Naive thymus-derived CD8-positive, alpha-beta T cell (primary cell): ENCODE measurements around the gene SLC35F6. TPM values are rescaled to one million over a fixed set of nuclear protein-coding genes. Genes with fewer than 3 reads are reported as not detected.
A peak's percentile ranks its signal among the peaks of the same experiment; 100 is the strongest.

Source experiments
- ATAC-seq, 2 donors: fragments of 150-1000 bp; cut with Tn5 transposase in 1 of 2; sonication (Bioruptor Pico), chemical (Tn5 transposase) in 1 of 2; 1 replicate in 1 of 2; 2 replicates in 1 of 2; pipeline ENCODE4 v1.10.0; 2021; ENCODE audit warnings: mild to moderate bottlenecking in 2 of 2, moderate library complexity in 2 of 2
- POLR2A ChIA-PET: fragments of 350-600 bp; sonication (Branson Sonifier 250); formaldehyde crosslinking; loops from one replicate; lab custom pipeline; 2021; ENCODE audit warnings: antibody characterized with exemption; lab: Charles Lee
- DNase-seq, 10 donors: peaks; one replicate each; pipeline versions ENCODE4 v3.0.0 to v3.0.0-alpha.2; 2020 to 2022
- H3K27ac Mint-ChIP-seq, 10 donors: one replicate each; pipeline ENCODE4 v1.8.0; 2020 to 2022; ENCODE audit warnings: mild to moderate bottlenecking in 10 of 10, mixed read lengths in 10 of 10, moderate library complexity in 4 of 10, inconsistent platforms in 1 of 10
- H3K27me3 Mint-ChIP-seq, 5 donors: one replicate each; pipeline ENCODE4 v1.8.0; 2021 to 2022; ENCODE audit warnings: mixed read lengths in 5 of 5
- H3K36me3 Mint-ChIP-seq, 3 donors: one replicate each; pipeline ENCODE4 v1.8.0; 2020 to 2022; ENCODE audit warnings: mixed read lengths in 3 of 3, mild to moderate bottlenecking in 2 of 3, inconsistent platforms in 1 of 3
- H3K4me1 Mint-ChIP-seq, 4 donors: one replicate each; pipeline ENCODE4 v1.8.0; 2021 to 2022; ENCODE audit warnings: mixed read lengths in 4 of 4
- H3K4me3 Mint-ChIP-seq, 10 donors: one replicate each; pipeline ENCODE4 v1.8.0; 2020 to 2022; ENCODE audit warnings: mild to moderate bottlenecking in 10 of 10, mixed read lengths in 10 of 10, moderate library complexity in 6 of 10, inconsistent platforms in 1 of 10
- H3K9me3 Mint-ChIP-seq, 9 donors: one replicate each; pipeline ENCODE4 v1.8.0; 2020 to 2022; ENCODE audit warnings: mixed read lengths in 9 of 9, mild to moderate bottlenecking in 3 of 9, inconsistent platforms in 1 of 9, moderate library complexity in 1 of 9
- polyA plus RNA-seq, 3 donors: library from polyadenylated mRNA; unstranded; fragments of 300-500 nt; fragmentation: Illumina TruSeq; gene quantifications; one replicate each; pipeline ENCODE4 v1.2.3, GENCODE V29; 2021
- total RNA-seq, 8 experiments: library from RNA in 2 of 8; stranded (reverse) in 2 of 8; gene quantifications; one replicate each; pipeline ENCODE4 v1.2.3 and lab custom pipeline; 2021 to 2026

SLC35F6 gene
- total and polyA plus RNA-seq, 5 experiments from 2014 or later = 3.7 to 18.0 (median 6.4) TPM

DNA sequence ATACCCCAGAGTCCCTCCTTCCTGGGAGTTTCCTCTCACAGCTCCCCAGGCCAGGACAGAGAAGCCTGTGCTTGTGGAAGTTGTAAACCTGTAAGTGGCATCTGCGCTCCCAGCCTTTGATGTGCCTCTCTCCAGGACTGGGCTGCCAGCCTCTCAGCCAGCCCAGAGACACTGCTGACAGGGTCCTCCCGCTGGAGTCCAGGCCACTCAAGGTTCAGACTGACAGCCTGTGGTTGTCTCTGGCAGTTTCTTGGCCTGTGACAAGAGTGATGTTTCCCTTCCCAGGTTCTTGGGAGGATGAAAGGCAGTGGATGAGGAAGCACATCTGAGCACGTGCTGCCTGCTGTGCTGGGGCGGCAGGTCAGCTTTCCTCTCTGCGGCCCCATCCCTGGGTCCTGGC is 3.0 kb downstream of the SLC35F6 start:
- DNase-seq (no peak), ATAC-seq (no peak)
- Mint-ChIP-seq H3K27ac (peak overlapping the region in 9 of 10 donors; percentile 18 to 92 (median 73)), H3K9me3 (peaks cover 0 to 1% (median 0%) of the 10 kb centered on the region in 9 donors), H3K27me3 (no peaks in the 10 kb centered on the region), H3K36me3 (peaks cover 0 to 3% (median 0%) of the 10 kb centered on the region in 3 donors), H3K4me3 (peak overlapping the region in 5 of 10 donors; percentile 3 to 62 (median 34)), H3K4me1 (peaks cover 26 to 80% (median 65%) of the 10 kb centered on the region in 4 donors)
- POLR2A ChIA-PET = no interaction called here

- no peak for ATAC-seq
- Mint-ChIP-seq H3K4me1 (peaks cover 31 to 88% (median 73%) of the 10 kb centered on the region in 4 donors), H3K9me3 (peaks cover 0 to 1% (median 0%) of the 10 kb centered on the region in 9 donors), H3K27ac (peak overlapping the region in 4 of 10 donors; percentile 14 to 24 (median 20)), H3K27me3 (no peaks in the 10 kb centered on the region), H3K36me3 (peaks cover 0 to 5% (median 0%) of the 10 kb centered on the region in 3 donors), H3K4me3 (no peak overlapping the region)
- POLR2A ChIA-PET = no interaction called here
- no peak for DNase-seq
Measured at GRCh38 chr2:26767894-26768487, 3.9 kb downstream of the SLC35F6 start.

- peaks cover 0 to 5% (median 0%) of the 10 kb centered on the region in 3 donors for H3K36me3 Mint-ChIP-seq
- H3K27ac Mint-ChIP-seq = peak overlapping the region in 7 of 10 donors; percentile 3 to 86 (median 63)
- DNase-seq = no peak
- no peaks in the 10 kb centered on the region for H3K27me3 Mint-ChIP-seq
- POLR2A ChIA-PET = interaction anchor here (1.0 kb wide), 1 partner anchor 17 kb away, joined by 4 read pairs; the partner anchor contains the start of gene CENPA
- H3K9me3 Mint-ChIP-seq = peaks cover 0 to 1% (median 0%) of the 10 kb centered on the region in 9 donors
- peaks cover 31 to 83% (median 71%) of the 10 kb centered on the region in 4 donors for H3K4me1 Mint-ChIP-seq
- peak overlapping the region in 2 of 10 donors; percentile 15 to 23 for H3K4me3 Mint-ChIP-seq
- ATAC-seq = no peak
Measured at GRCh38 chr2:26768759-26769088, 4.6 kb downstream of the SLC35F6 start.

- H3K27me3 Mint-ChIP-seq = no peaks in the 10 kb centered on the region
- peak overlapping the region in 3 of 10 donors; percentile 15 to 30 (median 24) for H3K4me3 Mint-ChIP-seq
- peaks cover 30 to 84% (median 71%) of the 10 kb centered on the region in 4 donors for H3K4me1 Mint-ChIP-seq
- POLR2A ChIA-PET = interaction anchor here (1.0 kb wide), 1 partner anchor 16 kb away, joined by 4 read pairs; the partner anchor contains the start of gene CENPA
- H3K27ac Mint-ChIP-seq = peak overlapping the region in 9 of 10 donors; percentile 3 to 66 (median 53)
- peaks cover 0 to 9% (median 0%) of the 10 kb centered on the region in 3 donors for H3K36me3 Mint-ChIP-seq
- DNase-seq (no peak), ATAC-seq (no peak)
- peaks cover 0 to 1% (median 0%) of the 10 kb centered on the region in 9 donors for H3K9me3 Mint-ChIP-seq
Measured at GRCh38 chr2:26769089-26769761, 5.1 kb downstream of the SLC35F6 start.

GRCh38 chr2:26770986-26771586 is 7.0 kb downstream of the SLC35F6 start:
- Mint-ChIP-seq H3K27me3 (no peaks in the 10 kb centered on the region), H3K9me3 (no peaks in the 10 kb centered on the region), H3K4me3 (peak overlapping the region in 1 of 10 donors; percentile 20), H3K36me3 (peaks cover 0 to 22% (median 2%) of the 10 kb centered on the region in 3 donors), H3K27ac (peak overlapping the region; percentile 53 to 95 (median 90)), H3K4me1 (peaks cover 24 to 71% (median 54%) of the 10 kb centered on the region in 4 donors)
- peak in 3 of 10 donors; percentile 17 to 32 (median 27) for DNase-seq
- POLR2A ChIA-PET = no interaction called here
- ATAC-seq = peak in 1 of 2 donors; percentile 34

- POLR2A ChIA-PET = interaction anchor here (0.8 to 1.5 kb wide), 4 partner anchors 9 to 14 kb away, joined by 3 to 9 read pairs (median 5); partner anchors contain the start of genes CENPA and SLC35F6
- H3K36me3 Mint-ChIP-seq = peaks cover 0 to 33% (median 4%) of the 10 kb centered on the region in 3 donors
- peak overlapping the region; percentile 86 to 98 (median 92) for H3K27ac Mint-ChIP-seq
- H3K27me3 Mint-ChIP-seq = no peaks in the 10 kb centered on the region
- H3K4me1 Mint-ChIP-seq = peaks cover 29 to 65% (median 48%) of the 10 kb centered on the region in 4 donors
- DNase-seq (peak in 8 of 10 donors; percentile 19 to 73 (median 56)), ATAC-seq (peak; percentile 83 to 90)
- H3K4me3 Mint-ChIP-seq = peak overlapping the region; percentile 16 to 74 (median 64)
- H3K9me3 Mint-ChIP-seq = no peaks in the 10 kb centered on the region
Measured at GRCh38 chr2:26772064-26773001, 8.2 kb downstream of the SLC35F6 start.

GRCh38 chr2:26776195-26776800 is 12.2 kb downstream of the SLC35F6 start:
- POLR2A ChIA-PET = no interaction called here
- Mint-ChIP-seq H3K4me3 (no peak overlapping the region), H3K36me3 (peaks cover 0 to 62% (median 16%) of the 10 kb centered on the region in 3 donors), H3K27me3 (no peaks in the 10 kb centered on the region), H3K9me3 (no peaks in the 10 kb centered on the region), H3K27ac (peak overlapping the region in 8 of 10 donors; percentile 13 to 90 (median 47)), H3K4me1 (peaks cover 17 to 32% (median 19%) of the 10 kb centered on the region in 4 donors)
- no peak for DNase-seq
- no peak for ATAC-seq

GRCh38 chr2:26778098-26778497 is 14.0 kb downstream of the SLC35F6 start:
- Mint-ChIP-seq H3K9me3 (no peaks in the 10 kb centered on the region), H3K4me3 (no peak overlapping the region), H3K27ac (peak overlapping the region in 1 of 10 donors; percentile 76), H3K4me1 (peaks cover 0 to 14% (median 4%) of the 10 kb centered on the region in 4 donors), H3K27me3 (no peaks in the 10 kb centered on the region), H3K36me3 (peaks cover 0 to 64% (median 19%) of the 10 kb centered on the region in 3 donors)
- no peak for DNase-seq
- POLR2A ChIA-PET = no interaction called here
- no peak for ATAC-seq

GRCh38 chr2:26778507-26778906 is 14.4 kb downstream of the SLC35F6 start:
- DNase-seq (no peak), ATAC-seq (no peak)
- peaks cover 0 to 13% (median 4%) of the 10 kb centered on the region in 4 donors for H3K4me1 Mint-ChIP-seq
- POLR2A ChIA-PET = no interaction called here
- H3K4me3 Mint-ChIP-seq = no peak overlapping the region
- H3K9me3 Mint-ChIP-seq = no peaks in the 10 kb centered on the region
- no peaks in the 10 kb centered on the region for H3K27me3 Mint-ChIP-seq
- H3K27ac Mint-ChIP-seq = peak overlapping the region in 2 of 10 donors; percentile 41 to 76
- peaks cover 0 to 64% (median 19%) of the 10 kb centered on the region in 3 donors for H3K36me3 Mint-ChIP-seq

GRCh38 chr2:26780203-26780760 is 16.2 kb downstream of the SLC35F6 start:
- POLR2A ChIA-PET = no interaction called here
- no peak for ATAC-seq
- Mint-ChIP-seq H3K4me3 (no peak overlapping the region), H3K27ac (peak overlapping the region in 2 of 10 donors; percentile 43 to 44), H3K36me3 (peaks cover 0 to 54% (median 19%) of the 10 kb centered on the region in 3 donors), H3K4me1 (peaks cover 0 to 8% (median 4%) of the 10 kb centered on the region in 4 donors), H3K9me3 (no peaks in the 10 kb centered on the region), H3K27me3 (no peaks in the 10 kb centered on the region)
- DNase-seq = no peak
